Myocyte (in vitro differentiated cells): ENCODE data around the gene OBSL1. TPM values are rescaled to one million over a fixed set of nuclear protein-coding genes. Genes with fewer than 3 reads are reported as not detected.

ENCODE experiments used
- DNase-seq: peaks from one replicate; pipeline ENCODE4 v3.0.0-alpha.2; 2012; ENCODE audit warnings: low read depth
- total RNA-seq: library from RNA; depleted of rRNA; stranded (reverse); fragments of >200 nt; gene quantifications from 2 replicates; pipeline ENCODE4 v1.2.3, GENCODE V29; 2014

Gene OBSL1
- total RNA-seq, 1 donor from 2014 or later = 159 TPM

DNA sequence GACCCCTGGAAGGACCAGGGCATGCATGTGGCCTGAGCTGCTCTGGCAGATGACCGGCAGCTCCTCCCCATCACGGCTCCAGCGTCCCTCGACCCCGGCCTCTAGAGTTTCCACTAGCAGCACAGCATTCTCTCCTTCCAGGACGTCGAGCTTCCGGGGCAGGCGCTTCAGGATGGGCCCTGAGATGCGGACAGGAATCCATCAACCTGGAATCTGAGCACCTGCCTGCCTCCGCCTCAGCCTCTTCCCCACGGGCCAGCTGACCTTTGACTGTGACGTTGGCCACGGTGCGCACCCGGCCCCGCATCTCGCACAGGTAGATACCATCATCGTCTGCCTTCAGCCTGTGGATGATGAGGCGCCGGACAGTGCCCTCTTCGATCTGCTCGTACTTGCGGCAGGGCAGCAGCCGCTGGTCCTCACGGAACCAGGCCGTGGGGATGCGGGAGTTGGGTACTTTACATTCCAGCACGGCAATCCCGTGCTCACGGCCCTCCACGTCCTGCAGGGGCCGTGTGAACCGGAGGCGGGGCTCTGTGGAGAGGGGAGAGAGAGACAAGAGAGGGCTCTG, 3.5 kb downstream of the OBSL1 start:
- DNase-seq = no peak

DNA sequence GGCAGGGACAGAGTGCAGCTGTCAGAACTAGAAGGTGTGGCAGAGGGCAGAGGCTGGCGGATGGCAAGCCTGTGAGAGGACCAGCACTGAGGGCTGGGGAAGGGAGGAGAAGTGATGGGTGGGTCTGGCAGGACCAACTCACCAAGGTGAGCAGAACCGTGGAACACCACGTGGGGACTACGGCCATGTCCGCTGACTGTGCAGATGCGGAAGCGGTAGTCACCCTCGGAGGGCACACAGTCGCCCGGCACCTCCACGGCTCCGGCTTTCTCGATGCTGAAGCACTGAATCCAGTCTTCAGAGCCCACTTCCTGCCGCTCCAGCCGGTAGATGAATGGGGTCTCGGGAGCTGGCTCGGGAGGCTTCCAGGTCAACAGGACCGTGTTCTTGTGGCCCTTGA, 4.2 kb downstream of the OBSL1 start:
- no peak for DNase-seq

DNA sequence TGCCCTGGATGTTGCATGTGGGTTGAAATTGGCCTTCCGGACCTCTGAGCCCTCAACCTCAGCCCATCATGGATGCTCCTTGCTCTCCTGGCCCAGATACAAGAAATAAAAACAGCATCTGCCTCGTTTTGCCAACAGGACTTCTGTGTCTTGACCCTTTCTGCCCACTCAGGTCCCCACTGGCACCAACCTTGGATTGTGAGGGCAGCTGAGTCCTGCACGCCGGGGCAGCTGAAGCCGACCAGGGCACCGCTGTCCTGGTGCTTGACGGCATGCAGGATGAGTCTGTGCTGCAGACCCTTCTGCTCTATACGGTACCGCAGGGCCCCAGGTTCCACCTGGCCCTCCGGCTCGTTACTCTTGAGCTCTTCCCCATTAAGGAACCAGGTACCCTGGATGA, 4.7 kb downstream of the OBSL1 start:
- no peak for DNase-seq

DNA sequence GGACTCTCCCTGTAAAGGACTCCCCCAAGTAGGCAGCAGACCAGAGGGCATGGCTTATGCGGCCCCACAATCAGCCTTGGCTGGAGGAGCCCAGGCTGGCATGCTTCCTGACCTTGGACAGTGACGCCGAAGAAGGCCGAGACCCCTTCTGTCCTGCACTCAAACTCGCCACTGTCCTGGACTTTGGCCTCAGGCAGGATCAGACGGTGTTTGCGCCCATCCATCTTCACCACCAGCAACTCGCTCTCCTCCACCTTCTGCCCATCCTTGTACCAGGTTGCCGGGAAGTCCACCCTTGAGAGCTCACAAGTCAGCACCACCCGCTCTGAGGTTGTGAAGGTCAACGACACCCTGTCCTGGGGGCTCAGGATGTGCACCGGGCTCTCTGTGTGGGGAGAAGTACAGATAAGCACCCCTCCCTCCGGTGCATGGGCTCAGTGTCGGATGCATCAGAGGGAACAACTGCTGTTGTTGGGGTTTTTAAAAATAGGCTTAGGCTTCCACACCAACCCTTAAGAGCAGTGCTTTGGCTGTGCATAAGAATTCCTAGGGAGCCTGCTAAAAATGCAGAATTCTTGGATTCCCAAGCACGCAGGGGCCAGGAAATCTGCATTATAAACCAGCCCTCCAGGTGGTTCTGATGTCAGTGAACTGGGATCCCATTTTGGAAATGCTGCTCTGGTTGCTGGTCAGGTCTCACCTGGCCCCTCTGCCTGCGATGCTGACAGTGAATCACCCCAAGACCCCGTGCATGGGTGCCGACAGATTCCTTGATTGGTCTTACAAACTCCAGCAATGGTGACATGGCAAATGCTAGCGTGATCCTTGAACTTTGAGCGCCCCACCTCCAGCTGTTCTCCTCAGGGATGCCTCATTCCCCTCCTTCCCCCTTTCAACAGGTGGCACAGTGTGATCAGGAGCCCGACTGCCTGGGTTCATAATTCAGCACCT, 5.9 kb downstream of the OBSL1 start:
- no peak for DNase-seq

DNA sequence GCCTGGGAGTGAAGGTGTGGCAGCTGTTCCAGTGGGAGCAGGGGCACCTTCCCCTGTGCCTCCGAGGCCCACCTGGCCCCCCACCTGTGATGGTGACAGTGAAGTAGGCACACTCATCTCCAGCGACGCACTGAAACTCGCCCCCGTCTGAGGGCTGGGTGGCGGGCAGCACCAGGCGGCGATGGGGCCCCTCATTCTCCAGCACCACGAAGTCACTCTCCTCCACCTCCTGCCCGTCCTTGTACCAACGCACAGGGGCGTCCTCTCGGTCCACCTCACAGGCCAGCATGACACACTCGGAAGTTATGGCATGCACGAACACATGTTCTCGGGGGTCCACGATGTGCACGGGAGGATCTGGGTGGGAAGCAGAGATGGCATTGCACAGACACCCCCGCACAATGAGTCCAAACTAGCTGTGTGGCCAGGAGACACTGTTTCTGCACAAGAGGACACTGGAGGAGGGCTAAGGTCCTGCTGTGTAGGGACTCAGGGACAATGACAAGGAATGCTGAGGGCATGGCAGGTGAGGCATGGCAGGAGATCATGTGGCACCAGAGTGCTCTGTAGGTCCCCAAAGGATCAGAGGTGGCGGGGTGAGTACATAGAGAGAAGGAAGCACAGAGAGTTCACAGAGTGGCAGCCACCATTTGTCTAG, 7.9 kb downstream of the OBSL1 start:
- no peak for DNase-seq

DNA sequence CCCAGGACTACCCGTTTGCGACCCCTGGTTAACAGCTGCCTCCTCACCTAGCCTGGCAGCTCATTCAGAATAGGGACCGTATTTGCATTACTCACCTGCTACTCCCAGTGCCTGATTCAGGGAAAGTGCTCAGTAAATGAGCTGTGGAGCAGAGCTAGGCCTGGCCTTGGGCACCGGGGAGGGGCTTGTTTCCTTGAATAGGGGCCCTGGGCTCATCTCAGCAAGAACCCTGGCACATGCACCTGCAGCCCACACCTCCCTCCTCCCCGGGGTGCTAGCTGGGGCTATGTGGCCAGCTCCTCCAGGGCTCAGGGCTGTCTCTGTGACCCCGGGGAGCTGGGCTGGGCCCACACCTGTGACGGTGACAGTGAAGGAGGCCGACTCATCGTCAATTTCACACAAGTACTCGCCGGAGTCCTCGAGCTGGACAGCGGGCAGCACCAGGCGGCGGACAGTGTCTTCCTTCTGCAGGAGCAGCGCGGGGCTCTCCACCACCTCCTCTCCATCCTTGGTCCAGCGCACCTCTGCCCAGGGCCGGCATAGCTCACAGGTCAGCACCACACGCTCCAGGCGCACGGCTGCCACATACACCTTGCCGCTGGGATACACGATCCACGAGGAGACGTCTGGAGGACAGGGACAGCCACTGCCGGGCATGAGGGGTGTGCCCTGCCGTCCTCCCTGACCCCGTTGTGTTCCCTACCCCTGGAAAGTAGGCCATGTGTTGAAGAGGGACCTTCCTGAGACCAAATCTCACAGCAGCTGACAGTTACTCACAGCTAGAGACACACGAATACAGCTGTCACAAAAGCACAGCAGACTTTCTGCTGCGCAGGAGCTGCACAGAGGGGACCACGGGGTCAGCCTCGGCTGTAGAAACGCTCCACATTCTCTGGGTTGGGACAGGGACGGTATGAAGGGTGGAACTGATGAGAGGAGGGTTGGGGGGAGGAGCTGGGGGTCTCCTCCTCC, 9.0 kb downstream of the OBSL1 start:
- DNase-seq = peak; percentile 39

DNA sequence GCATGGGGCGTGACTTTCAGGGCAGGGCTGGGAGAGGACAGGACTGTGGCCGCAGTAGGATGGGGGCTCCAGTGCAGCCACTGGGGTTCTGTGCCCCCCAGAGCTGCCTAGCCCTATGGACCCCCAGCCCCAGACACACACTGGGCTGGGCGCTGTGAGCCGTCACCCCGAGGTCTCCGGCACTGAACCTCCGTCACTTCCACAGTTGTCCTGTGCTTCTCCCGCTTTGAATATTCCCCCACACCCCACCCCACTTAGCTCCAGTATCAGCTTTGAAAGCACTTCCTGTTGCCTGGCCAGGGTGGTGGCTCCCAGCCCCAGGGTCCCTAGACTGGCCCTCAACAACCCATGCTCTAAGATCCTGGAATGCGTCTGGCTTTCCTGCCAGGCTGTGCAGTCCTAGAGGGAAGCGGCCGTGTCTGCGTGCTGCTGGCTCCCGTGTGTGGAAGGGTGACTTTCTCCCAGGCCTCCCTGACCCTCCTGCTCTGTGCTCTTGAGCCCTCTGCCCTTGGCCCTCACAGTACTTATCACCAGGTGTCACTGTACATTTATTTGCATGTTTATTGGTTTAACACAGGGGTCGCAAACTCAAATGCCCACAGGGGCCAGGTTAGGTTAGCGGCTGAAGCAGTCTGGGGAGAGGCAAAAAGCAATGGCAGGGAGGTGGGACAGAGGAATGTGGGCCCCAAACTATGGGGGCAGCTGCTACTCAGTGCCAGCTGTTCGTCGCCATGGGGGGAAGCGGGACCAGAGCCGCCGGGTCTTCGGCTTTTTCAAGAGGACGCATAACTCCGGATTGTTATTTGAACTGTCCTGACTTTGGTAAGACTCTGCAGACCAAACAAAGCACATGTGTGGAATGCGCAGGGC, 9.9 kb downstream of the OBSL1 start:
- DNase-seq = no peak

DNA sequence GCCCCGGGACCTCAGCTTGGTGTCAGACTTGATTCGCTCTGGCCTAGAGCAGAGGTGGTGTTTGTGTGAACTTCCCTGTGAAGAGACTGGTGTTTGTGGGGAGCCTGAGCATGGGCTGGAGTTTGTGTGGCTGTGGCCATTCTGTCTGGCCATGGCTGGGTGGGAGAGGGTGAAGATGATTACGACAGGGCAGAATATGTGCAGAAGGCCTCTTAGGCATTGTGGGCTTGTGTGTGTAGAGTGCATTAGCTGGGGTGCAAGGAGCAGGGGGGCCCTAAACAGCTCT, 10.5 kb downstream of the OBSL1 start:
- DNase-seq = no peak

DNA sequence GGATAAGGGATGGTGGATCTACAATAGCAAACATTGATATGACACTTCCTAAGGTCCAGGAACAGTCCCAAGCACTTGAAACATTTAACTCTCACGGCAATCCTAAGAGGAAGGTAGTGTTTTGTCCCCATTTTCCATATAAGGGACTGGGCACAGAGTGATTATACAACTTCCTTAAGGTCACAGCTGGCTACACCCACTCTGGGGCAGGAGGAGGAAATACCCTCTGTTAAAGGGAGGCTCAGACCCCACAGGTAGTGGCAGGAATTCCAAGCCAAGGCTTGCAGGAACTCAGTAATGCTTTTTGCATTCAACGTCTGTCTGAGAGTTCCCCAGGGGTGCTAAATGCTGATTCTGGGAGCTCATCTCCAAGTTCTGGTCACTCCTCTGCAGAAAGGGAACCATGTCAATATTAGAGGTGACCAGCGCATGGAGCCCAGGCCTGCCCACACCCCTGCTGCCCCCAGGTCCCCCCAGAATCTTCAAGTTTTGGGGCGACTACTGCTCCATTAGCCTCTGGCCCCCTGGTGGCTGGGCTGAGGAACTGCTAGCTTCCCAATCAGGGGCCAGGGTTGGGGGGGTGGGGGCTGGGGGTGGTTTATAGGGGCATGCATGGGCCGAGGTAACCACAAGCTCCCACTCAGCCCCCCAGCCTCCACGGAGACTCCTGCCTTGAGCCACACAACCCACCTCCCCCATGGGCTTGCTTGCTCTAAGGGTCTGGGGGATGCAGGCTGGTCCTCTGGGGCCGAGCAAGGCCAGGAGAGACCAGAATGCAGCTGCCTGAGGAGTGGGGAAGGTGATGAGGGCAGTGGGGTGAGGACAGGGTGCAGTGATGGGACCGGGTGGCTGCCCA, 11.1 kb downstream of the OBSL1 start:
- no peak for DNase-seq

DNA sequence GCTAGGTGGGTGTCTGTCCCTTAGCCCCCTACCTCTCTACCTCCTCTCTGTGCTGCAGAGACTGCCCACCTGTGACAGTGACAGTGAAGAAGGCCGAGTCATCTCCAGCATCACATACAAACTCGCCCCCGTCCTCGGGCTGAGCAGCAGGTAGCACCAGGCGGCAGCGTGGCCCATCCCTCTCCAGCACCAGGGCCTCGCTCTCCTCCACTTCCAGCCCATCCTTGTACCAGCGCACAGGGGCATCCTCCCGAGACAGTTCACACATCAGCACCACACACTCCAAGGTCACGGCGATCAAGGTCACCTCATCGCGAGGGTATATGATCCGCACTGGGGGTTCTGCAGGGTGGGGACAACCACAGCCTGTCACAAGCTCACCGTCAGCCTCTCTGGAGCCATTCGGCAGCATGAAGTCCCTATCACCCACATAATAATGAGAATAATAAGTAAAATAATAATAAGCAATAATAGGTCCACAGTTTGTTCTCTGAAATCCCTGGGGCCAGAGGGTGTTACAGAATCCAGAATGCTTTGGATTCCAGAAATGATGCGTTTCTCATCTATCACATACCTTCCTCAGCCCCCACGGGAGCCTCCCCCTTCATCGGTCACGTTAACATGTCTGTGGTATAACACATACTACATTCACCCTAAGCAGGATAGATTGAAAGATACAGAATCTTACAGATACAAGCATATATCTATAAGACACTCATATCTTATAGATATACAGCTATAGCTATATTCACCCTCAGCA, 12.0 kb downstream of the OBSL1 start:
- DNase-seq = no peak

DNA sequence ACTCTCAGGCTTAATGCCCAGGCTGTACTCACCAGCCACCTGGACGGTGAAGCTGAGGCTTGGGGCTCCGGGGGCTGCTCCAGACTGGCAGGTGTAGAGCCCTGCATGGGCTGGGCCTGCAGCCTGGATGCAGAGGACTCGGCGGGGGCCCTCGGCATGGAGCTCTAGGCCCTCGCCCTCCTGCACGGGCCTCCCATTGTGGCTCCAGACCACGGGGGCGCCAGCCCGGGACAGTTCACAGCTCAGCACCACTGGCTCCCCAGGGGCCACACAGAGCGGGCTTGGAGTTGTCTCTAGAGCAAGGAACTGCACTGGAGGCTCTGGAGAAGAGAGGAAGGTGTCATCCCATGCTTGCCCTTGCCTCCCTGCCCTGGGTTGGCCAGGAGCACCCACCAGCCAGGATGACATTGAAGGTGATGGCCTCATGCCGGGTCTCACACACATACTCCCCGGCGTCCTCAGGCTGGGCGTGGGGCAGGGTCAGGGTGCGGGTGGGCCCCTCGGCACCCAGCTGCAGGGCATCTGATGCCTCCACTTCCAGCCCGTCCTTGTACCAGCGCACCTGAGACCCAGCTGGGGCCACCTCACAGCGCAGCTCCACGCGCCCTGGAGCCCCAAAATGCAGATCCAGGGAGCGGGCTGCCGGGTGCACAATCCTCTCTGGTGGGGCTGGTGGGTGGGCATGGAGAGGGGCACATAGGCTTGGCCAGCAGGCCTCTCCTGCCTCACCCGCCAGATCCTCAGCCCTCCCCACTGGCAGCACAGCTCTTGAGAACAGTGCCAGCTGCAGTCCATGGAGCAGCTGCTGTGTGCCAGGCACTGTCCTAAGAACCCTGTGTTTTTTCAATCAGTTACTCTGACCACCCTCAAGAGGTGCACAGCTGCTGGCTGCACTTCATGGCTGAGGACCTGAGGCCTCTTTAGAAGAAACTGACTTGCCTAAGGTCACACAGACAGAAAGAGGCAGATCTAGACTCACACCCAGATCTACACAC, 13.3 kb downstream of the OBSL1 start:
- no peak for DNase-seq

DNA sequence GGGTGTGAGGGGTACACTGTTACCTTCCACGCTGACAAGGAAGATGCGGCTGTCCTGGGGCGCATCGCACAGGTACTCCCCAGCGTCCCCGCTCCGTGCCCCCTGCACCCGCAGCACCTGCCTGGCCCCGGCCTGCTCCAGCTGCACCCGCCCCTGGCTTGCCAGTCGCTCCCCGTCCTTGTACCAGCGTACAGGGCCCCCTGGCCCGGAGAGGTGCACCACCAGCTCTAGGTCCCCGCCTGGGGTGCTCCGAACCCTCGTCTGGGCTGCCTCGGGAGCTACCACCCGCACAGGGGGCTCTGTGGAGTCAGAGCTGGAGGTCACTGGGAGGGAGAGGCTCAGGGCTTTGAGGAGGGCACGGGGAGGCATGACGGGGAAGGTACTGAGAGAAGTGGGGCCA, 14.0 kb downstream of the OBSL1 start:
- DNase-seq = no peak

DNA sequence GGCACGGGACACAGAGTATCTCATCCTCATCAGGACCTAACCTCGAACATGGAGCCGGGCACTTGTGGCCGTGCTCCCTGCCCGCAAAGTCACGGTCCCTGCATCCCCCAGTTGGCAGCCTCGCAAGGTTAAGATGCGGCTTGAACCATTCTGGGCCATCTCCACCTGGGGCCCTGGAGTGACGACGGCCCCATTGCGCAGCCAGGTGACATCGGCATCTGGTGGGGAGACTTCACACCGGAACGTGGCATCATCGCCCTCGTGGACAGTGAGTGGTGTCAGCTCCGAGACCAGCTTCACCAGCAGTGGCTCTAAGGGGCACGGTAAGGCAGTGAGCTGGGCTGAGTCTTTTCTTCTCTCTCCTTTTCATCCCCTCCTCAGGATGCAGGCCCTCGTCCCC, 14.9 kb downstream of the OBSL1 start:
- no peak for DNase-seq

DNA sequence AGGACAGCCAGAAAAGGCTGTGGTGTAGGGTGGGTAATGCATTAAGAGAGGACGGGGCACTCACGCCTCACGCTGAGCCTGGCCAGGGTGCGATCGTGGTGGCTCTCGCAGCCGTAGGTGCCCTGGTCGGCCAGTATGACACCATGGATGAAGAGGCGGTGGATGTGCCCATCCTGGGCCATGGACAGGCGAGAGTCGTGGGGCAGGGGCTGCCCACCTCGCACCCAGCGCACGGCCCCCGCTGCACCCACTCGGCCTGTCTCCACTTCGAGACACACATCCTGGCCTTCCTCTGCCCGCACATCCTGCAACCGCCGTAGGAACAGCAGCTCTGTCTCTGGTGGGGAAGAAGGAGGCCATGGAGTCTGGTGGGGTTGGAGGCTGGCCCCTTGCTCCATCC, 15.4 kb downstream of the OBSL1 start:
- DNase-seq = no peak

DNA sequence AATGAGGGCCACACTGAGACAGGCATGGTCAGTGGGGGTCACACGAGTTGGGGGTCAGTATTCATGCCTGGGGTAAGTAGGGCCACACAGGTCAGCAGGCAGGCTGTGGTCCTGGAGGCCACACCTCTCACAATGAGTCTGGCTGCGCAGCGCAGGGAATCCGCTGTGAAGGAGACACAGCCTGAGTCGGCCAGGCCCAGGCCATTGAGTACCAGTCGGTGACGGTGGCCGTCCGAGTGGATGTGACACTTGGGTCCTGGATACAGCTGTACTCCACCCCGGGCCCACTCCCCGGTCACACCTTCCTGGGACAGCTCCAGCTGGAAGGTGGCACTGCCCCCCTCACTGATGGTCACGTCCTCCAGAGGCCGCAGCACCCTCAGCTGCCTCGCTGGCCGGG, 17.0 kb downstream of the OBSL1 start:
- no peak for DNase-seq

DNA sequence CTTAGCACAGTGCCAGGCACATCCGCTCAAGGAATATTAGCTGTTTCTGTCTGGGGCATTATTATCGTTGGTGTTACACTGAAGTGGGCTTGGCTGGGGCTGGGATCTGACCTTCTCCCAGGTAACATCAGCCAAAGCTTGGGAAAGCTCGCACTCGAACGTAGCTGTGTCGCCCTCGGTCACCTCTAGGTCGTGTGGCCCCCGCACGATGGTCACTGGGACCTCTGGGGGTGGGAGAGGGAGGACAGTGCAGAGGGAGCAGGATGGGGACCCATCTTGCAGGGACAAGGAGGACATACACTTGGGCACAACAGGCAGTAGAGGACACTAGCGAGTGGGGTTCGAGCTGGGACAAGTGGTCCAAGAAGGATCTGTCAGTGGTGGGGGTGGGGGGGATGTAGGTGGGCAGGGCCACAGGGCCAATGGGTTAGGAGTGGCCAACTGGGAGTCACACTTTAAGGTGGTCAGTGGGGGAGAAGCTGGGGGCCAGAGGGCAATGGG, 17.8 kb downstream of the OBSL1 start:
- DNase-seq = no peak

DNA sequence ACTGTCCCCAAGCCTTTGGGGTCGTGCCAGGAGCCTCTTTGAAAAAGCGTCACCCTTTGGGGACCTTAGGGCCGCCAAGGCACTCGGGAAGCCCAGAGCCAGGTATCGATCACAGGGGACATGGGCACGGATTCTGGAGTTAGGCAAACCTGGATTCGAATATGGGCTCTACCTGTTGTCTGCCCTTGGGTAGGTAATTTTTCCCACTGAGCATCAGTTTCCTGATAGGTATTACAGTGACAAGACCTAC, 18.2 kb downstream of the OBSL1 start:
- DNase-seq = no peak
